H1 (cell line): Measurements from ENCODE around the gene FBXO5. TPM values are rescaled to one million over a fixed set of nuclear protein-coding genes. Genes with fewer than 3 reads are reported as not detected.

ENCODE experiments used
- CTCF ChIA-PET: fragments of 300-600 bp; sonication (Branson Sonifier 250); formaldehyde crosslinking; loops from one replicate; lab custom pipeline; 2021; ENCODE audit not compliant: partially characterized antibody; lab: Charles Lee
- POLR2A ChIA-PET: fragments of 300-600 bp; sonication (Branson Sonifier 250); formaldehyde crosslinking; loops from one replicate; lab custom pipeline; 2021; ENCODE audit warnings: inconsistent platforms; ENCODE audit not compliant: partially characterized antibody; lab: Charles Lee
- DNase-seq, 2 experiments: peaks; one replicate each; pipeline versions ENCODE4 v3.0.0 to v3.0.0-alpha.2; 2010 to 2022; ENCODE audit warnings: low spot score in 2 of 2, low read depth in 1 of 2, mixed read lengths in 1 of 2
- FAIRE-seq: peaks from 2 replicates; lab custom pipeline; 2011; peaks lifted over from hg19 to GRCh38; lab: Jason Lieb, UNC
- H2AFZ ChIP-seq: 2 replicates; pipeline ENCODE4 v1.8.1; 2012; ENCODE audit warnings: low read length, inconsistent platforms
- H2AK5ac ChIP-seq: 2 replicates; pipeline ENCODE4 v1.6.1; 2013; ENCODE audit warnings: low read depth, low read length
- H2BK120ac ChIP-seq: replicated peaks from 2 replicates; pipeline ENCODE3; 2013; ENCODE audit warnings: low read depth, low read length, inconsistent platforms
- H2BK12ac ChIP-seq: 2 replicates; pipeline ENCODE4 v1.6.1; 2013; ENCODE audit warnings: low read depth, low read length
- H2BK15ac ChIP-seq: 2 replicates; pipeline ENCODE4 v1.6.1; 2013; ENCODE audit warnings: low read length
- H2BK20ac ChIP-seq: 2 replicates; pipeline ENCODE4 v1.6.1; 2013; ENCODE audit warnings: low read length
- H2BK5ac ChIP-seq: 2 replicates; pipeline ENCODE4 v1.6.1; 2013; ENCODE audit warnings: low read depth, low read length
- H3K14ac ChIP-seq: 2 replicates; pipeline ENCODE4 v1.6.1; 2013; ENCODE audit warnings: inconsistent platforms; ENCODE audit not compliant: insufficient read length
- H3K18ac ChIP-seq: 2 replicates; pipeline ENCODE4 v1.6.1; 2013; ENCODE audit warnings: low read length; ENCODE audit errors: extremely low read depth
- H3K23ac ChIP-seq: 2 replicates; pipeline ENCODE4 v1.6.1; 2013; ENCODE audit warnings: inconsistent platforms; ENCODE audit not compliant: insufficient read length
- H3K23me2 ChIP-seq: 2 replicates; pipeline ENCODE4 v1.6.1; 2013; ENCODE audit warnings: low read depth, low read length
- H3K27ac ChIP-seq: 2 replicates; pipeline ENCODE4 v1.6.1; 2011; ENCODE audit warnings: low read depth, low read length, inconsistent platforms
- H3K27me3 ChIP-seq, 4 experiments: replicated peaks in 1 of 4; 1 replicate in 1 of 4; 2 replicates in 3 of 4; pipeline versions ENCODE4 v1.6.1 to v1.8.1; 2011 to 2013; ENCODE audit warnings: low read length in 3 of 4, mild to moderate bottlenecking in 3 of 4, inconsistent platforms in 2 of 4, mixed read lengths in 2 of 4, moderate library complexity in 1 of 4; ENCODE audit not compliant: control insufficient read depth in 3 of 4, insufficient read depth in 3 of 4; ENCODE audit errors: extremely low read depth in 1 of 4
- H3K36me3 ChIP-seq, 4 experiments: 2 replicates each; pipeline versions ENCODE4 v1.6.1 to v1.8.1; 2011 to 2013; ENCODE audit warnings: mild to moderate bottlenecking in 4 of 4, low read length in 3 of 4, moderate library complexity in 2 of 4, control low read depth in 1 of 4, inconsistent platforms in 1 of 4; ENCODE audit not compliant: insufficient read depth in 4 of 4, control insufficient read depth in 2 of 4
- H3K4ac ChIP-seq: replicated peaks from 2 replicates; pipeline ENCODE3; 2013; ENCODE audit warnings: low read length, low read depth, mixed read lengths, inconsistent platforms; ENCODE audit not compliant: insufficient read length
- H3K4me1 ChIP-seq, 4 experiments: replicated peaks in 1 of 4; 1 replicate in 1 of 4; 2 replicates in 3 of 4; pipeline versions ENCODE4 v1.6.1 to v1.8.1; 2011 to 2013; ENCODE audit warnings: low read length in 3 of 4, inconsistent platforms in 2 of 4, mixed read lengths in 1 of 4; ENCODE audit not compliant: insufficient read depth in 4 of 4, control insufficient read depth in 3 of 4
- H3K4me2 ChIP-seq, 2 experiments: 2 replicates each; pipeline versions ENCODE4 v1.6.1 to v1.8.1; 2011 to 2013; ENCODE audit warnings: low read depth in 2 of 2, low read length in 2 of 2, control low read depth in 1 of 2, inconsistent platforms in 1 of 2, mild to moderate bottlenecking in 1 of 2; ENCODE audit not compliant: insufficient read depth in 1 of 2
- H3K4me3 ChIP-seq, 4 experiments: fragments of 200-600, 300-600 bp in 1 of 4; sonication (generic), shearing (Covaris generic), sonication (Bioruptor Twin) in 1 of 4; 2 replicates each; pipeline versions ENCODE4 v1.5.1 to v1.8.1; 2011 to 2016; ENCODE audit warnings: low read length in 4 of 4, low read depth in 3 of 4, control low read depth in 2 of 4, inconsistent platforms in 2 of 4, mild to moderate bottlenecking in 2 of 4, mixed read lengths in 1 of 4, moderate library complexity in 1 of 4; ENCODE audit not compliant: insufficient read depth in 2 of 4; ENCODE audit errors: extremely low read depth in 1 of 4
- H3K56ac ChIP-seq: replicated peaks from 2 replicates; pipeline ENCODE3; 2013; ENCODE audit warnings: low read depth, mild to moderate bottlenecking, mixed read lengths, low read length, inconsistent platforms; ENCODE audit not compliant: insufficient read length
- H3K79me1 ChIP-seq: 2 replicates; pipeline ENCODE4 v1.6.1; 2013; ENCODE audit warnings: low read depth, low read length, control low read depth
- H3K79me2 ChIP-seq, 2 experiments: 2 replicates each; pipeline versions ENCODE4 v1.6.1 to v1.8.1; 2012 to 2013; ENCODE audit warnings: low read length in 2 of 2, mild to moderate bottlenecking in 2 of 2, inconsistent platforms in 1 of 2; ENCODE audit not compliant: insufficient read depth in 2 of 2, control insufficient read depth in 1 of 2
- H3K9ac ChIP-seq, 4 experiments: replicated peaks in 1 of 4; 1 replicate in 1 of 4; 2 replicates in 3 of 4; pipeline versions ENCODE4 v1.6.1 to v1.8.1; 2011 to 2013; ENCODE audit warnings: low read depth in 3 of 4, low read length in 3 of 4, control low read depth in 2 of 4, mild to moderate bottlenecking in 2 of 4, moderate library complexity in 2 of 4, inconsistent platforms in 1 of 4; ENCODE audit errors: extremely low read depth in 1 of 4
- H3K9me3 ChIP-seq, 2 experiments: 2 replicates each; pipeline versions ENCODE4 v1.6.1 to v1.8.1; 2012 to 2013; ENCODE audit warnings: mild to moderate bottlenecking in 2 of 2, moderate library complexity in 2 of 2, control low read depth in 1 of 2, inconsistent platforms in 1 of 2, low read depth in 1 of 2, low read length in 1 of 2, mixed read lengths in 1 of 2; ENCODE audit not compliant: insufficient read depth in 2 of 2
- H4K20me1 ChIP-seq, 2 experiments: replicated peaks in 1 of 2; 2 replicates each; pipeline versions ENCODE3 to v1.8.1; 2011 to 2013; ENCODE audit warnings: inconsistent platforms in 2 of 2, low read length in 2 of 2, mild to moderate bottlenecking in 1 of 2; ENCODE audit not compliant: insufficient read depth in 2 of 2, control insufficient read depth in 1 of 2
- H4K5ac ChIP-seq: 2 replicates; pipeline ENCODE4 v1.6.1; 2013; ENCODE audit warnings: low read length, low read depth, mixed read lengths, inconsistent platforms; ENCODE audit not compliant: insufficient read length
- H4K8ac ChIP-seq: 2 replicates; pipeline ENCODE4 v1.8.0; 2013; ENCODE audit warnings: mild to moderate bottlenecking, moderate library complexity, low read length, inconsistent platforms; ENCODE audit not compliant: insufficient read depth; ENCODE audit errors: extremely low read depth
- H4K91ac ChIP-seq: replicated peaks from 2 replicates; pipeline ENCODE3; 2013; ENCODE audit warnings: low read length, mixed read lengths, inconsistent platforms; ENCODE audit not compliant: insufficient read length
- ASH2L ChIP-seq: fragments of 200-600, 300-600 bp; sonication (generic); IDR thresholded peaks from one replicate; pipeline ENCODE4 v1.7.1; 2017; ENCODE audit warnings: low read length
- WGBS, 2 experiments: shearing (Covaris generic) in 1 of 2; methylation state at CpG; one replicate each; pipeline versions ENCODE4 v1.1.6 to v1.1.7; 2013 to 2015; ENCODE audit warnings: low lambda C conversion rate in 2 of 2, mixed read lengths in 2 of 2, inconsistent platforms in 1 of 2, low coverage in 1 of 2, missing lambda C conversion rate in 1 of 2; ENCODE audit not compliant: insufficient replicate concordance in 2 of 2, insufficient coverage in 1 of 2, insufficient read length in 1 of 2; ENCODE audit errors: extremely low coverage in 1 of 2, missing lambda C conversion rate in 1 of 2; 5-methylcytosine and 5-hydroxymethylcytosine counted together
- polyA plus RNA-seq, 7 experiments: library from polyadenylated mRNA; depleted of rRNA in 3 of 7; stranded (reverse) in 5 of 7; unstranded in 2 of 7; fragments of >200 nt in 5 of 7; fragments of 200-250 nt in 2 of 7; gene quantifications; 1 replicate in 5 of 7; 2 replicates in 1 of 7; 4 replicates in 1 of 7; pipeline versions ENCODE4 v1.2.1 to v1.2.3, GENCODE V29; 2011 to 2013; ENCODE audit warnings: missing spikeins in 2 of 7, mixed read lengths in 2 of 7
- total RNA-seq: library from RNA; stranded (reverse); fragmentation: NEBNext Ultra II Directional; extraction: Animal tissue kit (Norgen Biotek cat#: 25700); gene quantifications from 2 replicates; pipeline ENCODE4 v1.2.1, GENCODE V29; 2021
- TF ChIP-seq, protein P1 (sequence below): IDR thresholded peaks from 2 replicates; pipeline ENCODE4 v1.6.1; 2011; ENCODE audit warnings: low read length, improper control_type of control experiment

FBXO5 gene
- total and polyA plus RNA-seq, 2 of the 8 experiments (the other 6 are each of a cell fraction or from before 2014, with no cell fraction given): 13.7 to 55.1 TPM

DNA sequence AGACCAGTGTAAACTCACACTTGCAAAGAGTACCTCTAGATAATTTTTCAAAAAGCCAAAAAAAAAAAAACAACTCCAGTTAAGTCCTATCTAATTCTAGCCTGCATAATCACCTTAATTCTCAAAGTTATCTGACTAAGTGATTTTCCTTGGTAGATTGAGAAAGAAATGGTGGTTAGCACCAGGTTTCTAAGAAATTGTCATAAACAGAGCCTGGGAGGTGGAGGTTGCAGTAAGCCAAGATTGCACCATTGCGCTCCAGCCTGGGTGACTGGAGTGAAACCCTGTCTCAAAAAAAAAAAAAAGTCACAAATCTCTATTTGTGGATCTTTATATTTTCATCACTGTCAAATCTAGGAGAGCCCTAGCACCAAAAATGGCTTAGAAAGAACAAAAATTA is 8.9 kb downstream of the FBXO5 start:
- H3K36me3 ChIP-seq: peaks cover 8 to 90% (median 50%) of the 10 kb centered on the region in 4 experiments
- no peak overlapping the region for H4K91ac ChIP-seq
- H3K56ac ChIP-seq: no peak overlapping the region
- H4K8ac ChIP-seq: no peak overlapping the region
- H3K9me3 ChIP-seq: no peaks in the 10 kb centered on the region
- no peak overlapping the region for H3K4ac ChIP-seq
- H2BK5ac ChIP-seq: no peak overlapping the region
- H3K9ac ChIP-seq: no peak overlapping the region
- H3K27ac ChIP-seq: no peak overlapping the region
- no peak overlapping the region for H2BK20ac ChIP-seq
- no peaks in the 10 kb centered on the region for H3K79me1 ChIP-seq
- no peak overlapping the region for H3K18ac ChIP-seq
- H3K23ac ChIP-seq: no peak overlapping the region
- no peak overlapping the region for H3K4me2 ChIP-seq
- H3K4me1 ChIP-seq: peaks cover 0 to 6% (median 2%) of the 10 kb centered on the region in 4 experiments; a peak in 4 of 7 replicates
- DNase-seq: no peak
- FAIRE-seq: no peak
- ChIA-PET CTCF (interaction anchor here (1.2 kb wide), 1 partner anchor 26 kb away, joined by 3 read pairs; no protein-coding TSS in a partner anchor), POLR2A (interaction anchor here (1.5 to 2.2 kb wide), 2 partner anchors 9 to 12 kb away, joined by 5 to 13 read pairs; partner anchors contain the start of gene FBXO5)
- H3K14ac ChIP-seq: no peak overlapping the region
- no peak overlapping the region for H3K4me3 ChIP-seq
- H2BK15ac ChIP-seq: no peak overlapping the region
- H2BK120ac ChIP-seq: no peak overlapping the region
- H2AFZ ChIP-seq: no peak overlapping the region
- H3K23me2 ChIP-seq: no peaks in the 10 kb centered on the region
- WGBS, 2 experiments: 93% methylated on average over 1 of the region's 1 CpG; no CpG with 5 or more reads in 1 of the 2 experiments
- no peaks in the 10 kb centered on the region for H3K27me3 ChIP-seq
- H4K5ac ChIP-seq: no peak overlapping the region
- H3K79me2 ChIP-seq: peaks cover 29 to 67% of the 10 kb centered on the region in 2 experiments
- no peak overlapping the region for H2AK5ac ChIP-seq
- TF ChIP-seq, protein P1, sequence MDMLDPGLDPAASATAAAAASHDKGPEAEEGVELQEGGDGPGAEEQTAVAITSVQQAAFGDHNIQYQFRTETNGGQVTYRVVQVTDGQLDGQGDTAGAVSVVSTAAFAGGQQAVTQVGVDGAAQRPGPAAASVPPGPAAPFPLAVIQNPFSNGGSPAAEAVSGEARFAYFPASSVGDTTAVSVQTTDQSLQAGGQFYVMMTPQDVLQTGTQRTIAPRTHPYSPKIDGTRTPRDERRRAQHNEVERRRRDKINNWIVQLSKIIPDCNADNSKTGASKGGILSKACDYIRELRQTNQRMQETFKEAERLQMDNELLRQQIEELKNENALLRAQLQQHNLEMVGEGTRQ: no peak
- no peak for TF ChIP-seq ASH2L
- peaks cover 9 to 27% of the 10 kb centered on the region in 2 experiments for H4K20me1 ChIP-seq
- H2BK12ac ChIP-seq: no peak overlapping the region
